GM23338 (cell line): ENCODE data around the gene DPY19L3. TPM values are rescaled to one million over a fixed set of nuclear protein-coding genes. Genes with fewer than 3 reads are reported as not detected.

ENCODE experiments used
- ATAC-seq: fragments of 200-7000 bp; cut with Tn5 transposase; 3 replicates; pipeline ENCODE4 v1.9.1; 2020
- DNase-seq: peaks from one replicate; pipeline ENCODE4 v3.0.0-alpha.2; 2015; ENCODE audit warnings: low spot score
- H2AFZ ChIP-seq: fragments of 200-600 bp; sonication (generic); 2 replicates; pipeline ENCODE4 v1.8.0; 2016; ENCODE audit warnings: antibody characterized with exemption, mild to moderate bottlenecking, moderate library complexity
- H3F3A ChIP-seq: fragments of 200-600 bp; sonication (generic); replicated peaks from 2 replicates; pipeline ENCODE4 v1.8.0; 2017; ENCODE audit warnings: antibody characterized with exemption, mixed run types, low read depth
- H3K27ac ChIP-seq: fragments of 200-600 bp; sonication (generic); 2 replicates; pipeline ENCODE4 v1.6.1; 2016; ENCODE audit warnings: low read depth
- H3K27me3 ChIP-seq: fragments of 200-600 bp; sonication (generic); 2 replicates; pipeline ENCODE4 v1.8.0; 2016; ENCODE audit warnings: mild to moderate bottlenecking, mixed run types, moderate library complexity; ENCODE audit not compliant: insufficient read depth
- H3K36me3 ChIP-seq: fragments of 200-600 bp; sonication (generic); 2 replicates; pipeline ENCODE4 v1.8.0; 2016; ENCODE audit warnings: mild to moderate bottlenecking; ENCODE audit not compliant: insufficient read depth
- H3K4me1 ChIP-seq: fragments of 200-600 bp; sonication (generic); 2 replicates; pipeline ENCODE4 v1.8.0; 2016; ENCODE audit warnings: mild to moderate bottlenecking, moderate library complexity; ENCODE audit not compliant: insufficient read depth
- H3K4me2 ChIP-seq: fragments of 200-600 bp; sonication (generic); 2 replicates; pipeline ENCODE4 v1.7.1; 2017; ENCODE audit warnings: mixed run types
- H3K4me3 ChIP-seq: fragments of 200-600 bp; sonication (generic); 2 replicates; pipeline ENCODE4 v1.6.1; 2016; ENCODE audit warnings: mixed run types
- H3K79me2 ChIP-seq: fragments of 200-600 bp; sonication (generic); replicated peaks from 2 replicates; pipeline ENCODE4 v1.8.0; 2017; ENCODE audit warnings: mild to moderate bottlenecking; ENCODE audit not compliant: insufficient read depth
- H3K9me2 ChIP-seq: fragments of 200-600 bp; sonication (generic); 2 replicates; pipeline ENCODE4 v1.8.0; 2017; ENCODE audit not compliant: insufficient read depth
- H4K20me1 ChIP-seq: fragments of 200-600 bp; sonication (generic); replicated peaks from 2 replicates; pipeline ENCODE4 v1.8.0; 2017; ENCODE audit warnings: mild to moderate bottlenecking; ENCODE audit not compliant: insufficient read depth
- H3K27ac Mint-ChIP-seq: 2 replicates; pipeline ENCODE4 v1.8.0; 2020; ENCODE audit warnings: inconsistent platforms, mild to moderate bottlenecking, moderate library complexity, mixed read lengths
- H3K27me3 Mint-ChIP-seq: 3 replicates; pipeline ENCODE4 v1.8.0; 2022; ENCODE audit warnings: low read depth, mild to moderate bottlenecking, moderate library complexity, mixed read lengths, inconsistent platforms; ENCODE audit not compliant: insufficient read depth, poor library complexity
- H3K36me3 Mint-ChIP-seq: 3 replicates; pipeline ENCODE4 v1.8.0; 2021; ENCODE audit warnings: low read depth, mild to moderate bottlenecking, inconsistent platforms, moderate library complexity, mixed read lengths
- H3K4me1 Mint-ChIP-seq: 3 replicates; pipeline ENCODE4 v1.8.0; 2020; ENCODE audit warnings: mild to moderate bottlenecking, inconsistent platforms, mixed read lengths
- H3K4me3 Mint-ChIP-seq: 3 replicates; pipeline ENCODE4 v1.8.0; 2021; ENCODE audit warnings: moderate library complexity, mild to moderate bottlenecking, inconsistent platforms, mixed read lengths
- H3K9me3 Mint-ChIP-seq: 3 replicates; pipeline ENCODE4 v1.8.0; 2020; ENCODE audit warnings: moderate library complexity, mild to moderate bottlenecking, inconsistent platforms, mixed read lengths
- CREB1 ChIP-seq: fragments of 250-450 bp; sonication (Bioruptor Pico); IDR thresholded peaks from 2 replicates; pipeline ENCODE4 v1.5.0; 2020; ENCODE audit warnings: low read depth, mild to moderate bottlenecking, moderate library complexity
- CTCF ChIP-seq, 2 experiments: fragments of 200-600 bp in 1 of 2; sonication (generic) in 1 of 2; conservative IDR thresholded peaks; 2 replicates each; pipeline versions ENCODE4 v1.5.1 to v1.6.1; 2016 to 2017; ENCODE audit warnings: antibody characterized with exemption in 2 of 2, low read depth in 2 of 2, mild to moderate bottlenecking in 2 of 2, moderate library complexity in 1 of 2
- EZH2 ChIP-seq: fragments of 200-600 bp; sonication (generic); IDR thresholded peaks from one replicate; pipeline ENCODE4 v1.8.0; 2017; ENCODE audit warnings: antibody characterized with exemption, mild to moderate bottlenecking, low read depth; ENCODE audit not compliant: unreplicated experiment
- NANOG ChIP-seq: IDR thresholded peaks from 2 replicates; pipeline ENCODE4 v1.6.1; 2016; ENCODE audit warnings: antibody characterized with exemption, borderline replicate concordance
- POLR2AphosphoS5 ChIP-seq: IDR thresholded peaks from 2 replicates; pipeline ENCODE4 v1.6.1; 2016; ENCODE audit warnings: antibody characterized with exemption, low read depth
- ZNF114 ChIP-seq: fragments of 250-450 bp; sonication (Bioruptor Pico); IDR thresholded peaks from 2 replicates; pipeline ENCODE4 v1.5.0; 2020; ENCODE audit warnings: mild to moderate bottlenecking, moderate library complexity
- ZNF462 ChIP-seq: fragments of 250-450 bp; sonication (Bioruptor Pico); IDR thresholded peaks from 2 replicates; pipeline ENCODE4 v1.5.0; 2020; ENCODE audit warnings: mild to moderate bottlenecking, moderate library complexity
- polyA plus RNA-seq: library from polyadenylated mRNA; unstranded; fragments of >200 nt; fragmentation: Nextera tagmentation; extraction: Ambion mirVana; gene quantifications from 2 replicates; pipeline ENCODE4 v1.2.1, GENCODE V29; 2016
- total RNA-seq: library from RNA; depleted of rRNA; stranded (reverse); fragments of >200 nt; shearing (Covaris generic); gene quantifications from 2 replicates; pipeline ENCODE4 v1.2.3, GENCODE V29; 2014

Gene DPY19L3
- total and polyA plus RNA-seq, 2 experiments from 2014 or later, result 13.5 to 46.6 TPM

GRCh38 chr19:32397671-32398101, 7.9 kb upstream of the DPY19L3 start:
- no peak overlapping the region for H3K27ac ChIP-seq
- Mint-ChIP-seq H3K36me3 (no peaks in the 10 kb centered on the region), H3K4me1 (peaks cover 2% of the 10 kb centered on the region; the same call in 1 of the 3 replicates), H3K27ac (no peak overlapping the region), H3K4me3 (no peak overlapping the region), H3K9me3 (no peaks in the 10 kb centered on the region), H3K27me3 (peaks cover 2% of the 10 kb centered on the region)
- H4K20me1 ChIP-seq, result no peaks in the 10 kb centered on the region
- no peaks in the 10 kb centered on the region for H3F3A ChIP-seq
- no peak overlapping the region for H2AFZ ChIP-seq
- ATAC-seq, result no peak
- H3K27me3 ChIP-seq, result no peaks in the 10 kb centered on the region
- no peaks in the 10 kb centered on the region for H3K36me3 ChIP-seq
- no peaks in the 10 kb centered on the region for H3K79me2 ChIP-seq
- DNase-seq, result no peak
- no peak overlapping the region for H3K4me3 ChIP-seq
- no peaks in the 10 kb centered on the region for H3K4me1 ChIP-seq
- TF ChIP-seq ZNF462 (CRISPR knock-in tag) (no peak), EZH2 (no peak), CREB1 (no peak), ZNF114 (CRISPR knock-in tag) (no peak), NANOG (no peak), POLR2AphosphoS5 (no peak), CTCF (conservative IDR thresholded peaks at IDR 0.05; ENCODE audit: low read depth in 2 of 2) (no peak)
- H3K4me2 ChIP-seq, result no peak overlapping the region
- H3K9me2 ChIP-seq, result 0 out of 2 replicates have a peak, but pooled peaks cover 2% of the 10 kb centered on the region
